HG02885 (cell line): ENCODE results near the gene SRSF4.
"Not testable (repeated sequence)": the region's sequence is repeated elsewhere in the genome, so short reads cannot be mapped to it uniquely, and the experiment has no call there.

Experiments
- ATAC-seq: cut with Tn5 transposase; IDR thresholded peaks from one replicate; pipeline ENCODE4 v1.9.1; 2021; ENCODE audit warnings: mild to moderate bottlenecking; ENCODE audit not compliant: unreplicated experiment, poor library complexity

SRSF4 gene

GRCh38 chr1:29126198-29126597 is 55.5 kb downstream of the SRSF4 start:
- ATAC-seq: no peak

GRCh38 chr1:29125788-29126187 is 55.9 kb downstream of the SRSF4 start:
- no peak for ATAC-seq

- ATAC-seq: no peak
These were observed 56.5 kb downstream of the SRSF4 start for GRCh38 chr1:29125237-29125641.

- ATAC-seq: no peak
These were observed 57.1 kb downstream of the SRSF4 start for GRCh38 chr1:29124366-29125236.

- ATAC-seq: no peak
These were observed 57.8 kb downstream of the SRSF4 start, which contains the start of gene TMEM200B for GRCh38 chr1:29123887-29124365. Gene TMEM200B (minus strand): TSS chr1:29123903. CDS start chr1:29121828, 2,075 bp downstream.

GRCh38 chr1:29123053-29123886 is 58.4 kb downstream of the SRSF4 start:
- ATAC-seq: no peak

- ATAC-seq: no peak
These were observed 59.0 kb downstream of the SRSF4 start for GRCh38 chr1:29122682-29123052.

- no peak for ATAC-seq
These were observed 59.6 kb downstream of the SRSF4 start for GRCh38 chr1:29121936-29122681.

GRCh38 chr1:29121516-29121935 is 60.2 kb downstream of the SRSF4 start:
- ATAC-seq: no peak

GRCh38 chr1:29120947-29121485 is 60.7 kb downstream of the SRSF4 start:
- ATAC-seq: no peak

- ATAC-seq: no peak
These were observed 61.3 kb downstream of the SRSF4 start for GRCh38 chr1:29120367-29120766.

GRCh38 chr1:29119121-29119929 is 62.4 kb downstream of the SRSF4 start:
- ATAC-seq: no peak

GRCh38 chr1:29117381-29117780 is 64.3 kb downstream of the SRSF4 start:
- no peak for ATAC-seq

- no peak for ATAC-seq
These were observed 67.0 kb downstream of the SRSF4 start for GRCh38 chr1:29114654-29115053.

- no peak for ATAC-seq
These were observed 68.1 kb downstream of the SRSF4 start for GRCh38 chr1:29113413-29114117.

- ATAC-seq: no peak
These were observed 68.8 kb downstream of the SRSF4 start for GRCh38 chr1:29112705-29113412.

- not testable (repeated sequence) for ATAC-seq
These were observed 73.7 kb downstream of the SRSF4 start for GRCh38 chr1:29108041-29108440.

- ATAC-seq: no peak
These were observed 75.9 kb downstream of the SRSF4 start for GRCh38 chr1:29105822-29106221.
